ENCODE measurements around the gene TPGS2. TPM values are rescaled to one million over a fixed set of nuclear protein-coding genes. Genes with fewer than 3 reads are reported as not detected.

The TPGS2 gene
- total RNA-seq, 1 experiment from 2014 or later = 49.7 TPM

- no peaks in the 10 kb centered on the region for H3K9me3 Mint-ChIP-seq (ENCODE audit: unreplicated experiment)
- no peaks in the 10 kb centered on the region for H3K27me3 Mint-ChIP-seq (ENCODE audit: insufficient read depth, unreplicated experiment)
- no peaks in the 10 kb centered on the region for H3K36me3 ChIP-seq (ENCODE audit: control insufficient read depth, insufficient read depth, low read length)
- DNase-seq = no peak
- H3K4me3 ChIP-seq (ENCODE audit: low read depth, low read length) = no peak overlapping the region
- H3K4me1 ChIP-seq = no peaks in the 10 kb centered on the region
- H3K4me3 Mint-ChIP-seq (ENCODE audit: unreplicated experiment) = no peak overlapping the region
- H3K9me3 ChIP-seq = no peaks in the 10 kb centered on the region
- no peaks in the 10 kb centered on the region for H3K36me3 Mint-ChIP-seq (ENCODE audit: insufficient read depth, unreplicated experiment)
- BruUV-seq (replicated peaks) = no TSS peak
- H3K4me1 Mint-ChIP-seq (ENCODE audit: low read depth, unreplicated experiment) = no peaks in the 10 kb centered on the region
- ChIA-PET CTCF (no interaction called here), POLR2A (no interaction called here)
- intact Hi-C loops (cut with micrococcal nuclease; ENCODE audit: unreplicated experiment) = no loop called here
- no peak for TF ChIP-seq CTCF (IDR thresholded peaks at IDR 0.05; ENCODE audit: insufficient read depth in 1 of 2, low read depth in 1 of 2, low read length in 1 of 2, severe bottlenecking in 1 of 2, unreplicated experiment in 1 of 2)
- no peak overlapping the region for H3K27ac Mint-ChIP-seq (ENCODE audit: unreplicated experiment)
- H3K27me3 ChIP-seq (replicated peaks; ENCODE audit: control insufficient read depth, insufficient read depth, low read length) = no peaks in the 10 kb centered on the region
Measured at GRCh38 chr18:36856815-36857214, 28.0 kb upstream of the TPGS2 start.

GRCh38 chr18:36851202-36851590, 22.4 kb upstream of the TPGS2 start:
- no peak overlapping the region for H3K4me3 ChIP-seq (ENCODE audit: low read depth, low read length)
- CTCF ChIA-PET = no interaction called here
- TF ChIP-seq CTCF (IDR thresholded peaks at IDR 0.05; ENCODE audit: insufficient read depth in 1 of 2, low read depth in 1 of 2, low read length in 1 of 2, severe bottlenecking in 1 of 2, unreplicated experiment in 1 of 2) = no peak
- no peak for DNase-seq
- no peaks in the 10 kb centered on the region for H3K4me1 ChIP-seq
- H3K27me3 Mint-ChIP-seq (ENCODE audit: insufficient read depth, unreplicated experiment) = no peaks in the 10 kb centered on the region
- H3K9me3 Mint-ChIP-seq (ENCODE audit: unreplicated experiment) = no peaks in the 10 kb centered on the region
- intact Hi-C loops (cut with micrococcal nuclease; ENCODE audit: unreplicated experiment) = no loop called here
- H3K36me3 ChIP-seq (ENCODE audit: control insufficient read depth, insufficient read depth, low read length) = no peaks in the 10 kb centered on the region
- no peaks in the 10 kb centered on the region for H3K27me3 ChIP-seq (replicated peaks; ENCODE audit: control insufficient read depth, insufficient read depth, low read length)
- H3K9me3 ChIP-seq = no peaks in the 10 kb centered on the region
- POLR2A ChIA-PET = no interaction called here
- no peaks in the 10 kb centered on the region for H3K4me1 Mint-ChIP-seq (ENCODE audit: low read depth, unreplicated experiment)
- H3K4me3 Mint-ChIP-seq (ENCODE audit: unreplicated experiment) = no peak overlapping the region
- BruUV-seq (replicated peaks) = no TSS peak
- H3K27ac Mint-ChIP-seq (ENCODE audit: unreplicated experiment) = no peak overlapping the region
- H3K36me3 Mint-ChIP-seq (ENCODE audit: insufficient read depth, unreplicated experiment) = no peaks in the 10 kb centered on the region

- no peaks in the 10 kb centered on the region for H3K4me1 Mint-ChIP-seq (ENCODE audit: low read depth, unreplicated experiment)
- no TSS peak for BruUV-seq (replicated peaks)
- intact Hi-C loops (cut with micrococcal nuclease; ENCODE audit: unreplicated experiment) = no loop called here
- H3K9me3 ChIP-seq = no peaks in the 10 kb centered on the region
- DNase-seq = no peak
- TF ChIP-seq CTCF (IDR thresholded peaks at IDR 0.05; ENCODE audit: insufficient read depth in 1 of 2, low read depth in 1 of 2, low read length in 1 of 2, severe bottlenecking in 1 of 2, unreplicated experiment in 1 of 2) = no peak
- no peak overlapping the region for H3K27ac Mint-ChIP-seq (ENCODE audit: unreplicated experiment)
- H3K27me3 Mint-ChIP-seq (ENCODE audit: insufficient read depth, unreplicated experiment) = no peaks in the 10 kb centered on the region
- no peaks in the 10 kb centered on the region for H3K27me3 ChIP-seq (replicated peaks; ENCODE audit: control insufficient read depth, insufficient read depth, low read length)
- CTCF ChIA-PET = no interaction called here
- H3K36me3 ChIP-seq (ENCODE audit: control insufficient read depth, insufficient read depth, low read length) = no peaks in the 10 kb centered on the region
- H3K4me1 ChIP-seq = no peaks in the 10 kb centered on the region
- no peaks in the 10 kb centered on the region for H3K9me3 Mint-ChIP-seq (ENCODE audit: unreplicated experiment)
- no peak overlapping the region for H3K4me3 Mint-ChIP-seq (ENCODE audit: unreplicated experiment)
- POLR2A ChIA-PET = no interaction called here
- H3K4me3 ChIP-seq (ENCODE audit: low read depth, low read length) = no peak overlapping the region
- no peaks in the 10 kb centered on the region for H3K36me3 Mint-ChIP-seq (ENCODE audit: insufficient read depth, unreplicated experiment)
Measured at GRCh38 chr18:36850527-36851201, 21.9 kb upstream of the TPGS2 start.

Data from Caco-2 (cell line).